ENCODE measurements around the gene DRD4.

The DRD4 gene

GRCh38 chr11:606245-606644 is 30.8 kb upstream of the DRD4 start:
- no peaks in the 10 kb centered on the region for H3F3A ChIP-seq (ENCODE audit: insufficient read depth, low read length)
- H3K9me2 ChIP-seq (replicated peaks; ENCODE audit: insufficient read depth, low read length), result no peaks in the 10 kb centered on the region
- H3K79me2 ChIP-seq (ENCODE audit: low read length), result peaks cover 28% of the 10 kb centered on the region
- no peak for DNase-seq
- no peak overlapping the region for H3K4me3 ChIP-seq (ENCODE audit: low read length)
- H4K20me1 ChIP-seq (ENCODE audit: insufficient read depth, low read length), result no peaks in the 10 kb centered on the region
- no peaks in the 10 kb centered on the region for H3K9me3 ChIP-seq (replicated peaks; ENCODE audit: insufficient read depth, low read length)
- no peak overlapping the region for H2AFZ ChIP-seq (ENCODE audit: low read length)
- no peak overlapping the region for H3K27ac ChIP-seq (ENCODE audit: low read length)
- no peaks in the 10 kb centered on the region for H3K4me1 ChIP-seq (ENCODE audit: low read length)
- no peaks in the 10 kb centered on the region for H3K27me3 ChIP-seq (replicated peaks; ENCODE audit: insufficient read depth, low read length)
- TF ChIP-seq EZH2 (optimal IDR thresholded peaks at IDR 0.05; ENCODE audit: low read depth, low read length) (no peak), CTCF (IDR thresholded peaks at IDR 0.05; ENCODE audit: low read length) (no peak), EZH2phosphoT487 (IDR thresholded peaks at IDR 0.05; ENCODE audit: low read length) (no peak)
- no peak overlapping the region for H3K9ac ChIP-seq (ENCODE audit: low read length)
- no peak overlapping the region for H3K4me2 ChIP-seq (ENCODE audit: low read depth, low read length)
- peaks cover 15% of the 10 kb centered on the region; the same call in 1 of the 2 replicates for H3K36me3 ChIP-seq (replicated peaks; ENCODE audit: insufficient read depth, low read length)

- Histone ChIP-seq H3K4me3 (ENCODE audit: low read length) (no peak overlapping the region), H2AFZ (ENCODE audit: low read length) (no peak overlapping the region), H3K27me3 (replicated peaks; ENCODE audit: insufficient read depth, low read length) (no peaks in the 10 kb centered on the region), H4K20me1 (ENCODE audit: insufficient read depth, low read length) (no peaks in the 10 kb centered on the region), H3F3A (ENCODE audit: insufficient read depth, low read length) (no peaks in the 10 kb centered on the region), H3K4me2 (ENCODE audit: low read depth, low read length) (no peak overlapping the region), H3K27ac (ENCODE audit: low read length) (no peak overlapping the region), H3K36me3 (replicated peaks; ENCODE audit: insufficient read depth, low read length) (peaks cover 12% of the 10 kb centered on the region; the same call in 1 of the 2 replicates), H3K9ac (ENCODE audit: low read length) (no peak overlapping the region), H3K9me3 (replicated peaks; ENCODE audit: insufficient read depth, low read length) (no peaks in the 10 kb centered on the region), H3K9me2 (replicated peaks; ENCODE audit: insufficient read depth, low read length) (no peaks in the 10 kb centered on the region), H3K79me2 (ENCODE audit: low read length) (peaks cover 23% of the 10 kb centered on the region; the same call in 1 of the 2 replicates), H3K4me1 (ENCODE audit: low read length) (no peaks in the 10 kb centered on the region)
- DNase-seq, result no peak
- TF ChIP-seq CTCF (IDR thresholded peaks at IDR 0.05; ENCODE audit: low read length) (no peak), EZH2phosphoT487 (IDR thresholded peaks at IDR 0.05; ENCODE audit: low read length) (no peak), EZH2 (optimal IDR thresholded peaks at IDR 0.05; ENCODE audit: low read depth, low read length) (no peak)
Observed at GRCh38 chr11:607020-607780, 29.9 kb upstream of the DRD4 start.

- TF ChIP-seq EZH2phosphoT487 (IDR thresholded peaks at IDR 0.05; ENCODE audit: low read length), result no peak
- TF ChIP-seq CTCF (IDR thresholded peaks at IDR 0.05; ENCODE audit: low read length), result no peak
- no peak for TF ChIP-seq EZH2 (optimal IDR thresholded peaks at IDR 0.05; ENCODE audit: low read depth, low read length)
- Histone ChIP-seq H3K4me3 (ENCODE audit: low read length) (no peak overlapping the region), H3K27ac (ENCODE audit: low read length) (no peak overlapping the region), H3K9me3 (replicated peaks; ENCODE audit: insufficient read depth, low read length) (no peaks in the 10 kb centered on the region), H3F3A (ENCODE audit: insufficient read depth, low read length) (no peaks in the 10 kb centered on the region), H3K4me2 (ENCODE audit: low read depth, low read length) (no peak overlapping the region), H3K79me2 (ENCODE audit: low read length) (peaks cover 27% of the 10 kb centered on the region; the same call in 1 of the 2 replicates), H3K9ac (ENCODE audit: low read length) (no peak overlapping the region), H2AFZ (ENCODE audit: low read length) (no peak overlapping the region), H3K9me2 (replicated peaks; ENCODE audit: insufficient read depth, low read length) (no peaks in the 10 kb centered on the region), H3K4me1 (ENCODE audit: low read length) (no peaks in the 10 kb centered on the region), H3K27me3 (replicated peaks; ENCODE audit: insufficient read depth, low read length) (no peaks in the 10 kb centered on the region), H3K36me3 (replicated peaks; ENCODE audit: insufficient read depth, low read length) (peaks cover 12% of the 10 kb centered on the region), H4K20me1 (ENCODE audit: insufficient read depth, low read length) (no peaks in the 10 kb centered on the region)
- no peak for DNase-seq
Observed at GRCh38 chr11:607971-608659, 29.0 kb upstream of the DRD4 start.

Measured in MM.1S (cell line).